Fibroblast of villous mesenchyme (primary cell): Measurements from ENCODE around the gene KIF13A. TPM values are rescaled to one million over a fixed set of nuclear protein-coding genes. Genes with fewer than 3 reads are reported as not detected.

Source experiments
- DNase-seq: peaks from one replicate; pipeline ENCODE4 v3.0.0-alpha.2; 2010; ENCODE audit warnings: low read depth
- H3K4me3 ChIP-seq: 2 replicates; pipeline ENCODE4 v1.5.1; 2011; ENCODE audit warnings: low read depth, mild to moderate bottlenecking, low read length
- total RNA-seq: library from RNA; depleted of rRNA; stranded (reverse); fragments of >200 nt; gene quantifications from 2 replicates; pipeline ENCODE4 v1.2.3, GENCODE V29; 2012
- TF ChIP-seq, protein P1 (sequence below): IDR thresholded peaks from 2 replicates; pipeline ENCODE4 v1.5.1; 2012; ENCODE audit warnings: low read depth, mild to moderate bottlenecking, low read length; ENCODE audit not compliant: insufficient read depth

KIF13A gene
- total RNA-seq, 1 donor = 49.2 TPM

DNA sequence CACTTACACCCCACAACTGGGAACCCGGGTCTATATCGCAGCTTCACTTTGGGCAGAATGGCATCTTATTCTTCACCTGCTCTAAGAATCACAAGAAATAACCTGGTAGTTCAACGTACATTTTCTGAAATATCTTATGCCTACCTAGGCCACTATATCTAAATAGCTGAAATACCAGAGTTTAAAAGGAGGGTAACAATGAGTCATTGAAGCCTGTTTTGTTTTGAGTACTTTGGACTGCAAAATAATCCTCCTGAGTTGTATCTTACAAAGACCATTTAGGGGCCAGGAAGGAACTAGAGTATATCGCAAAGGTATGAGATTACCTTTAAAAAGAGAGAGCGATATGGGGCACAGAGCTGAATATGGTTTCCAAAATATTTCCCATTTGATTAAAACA, 184.0 kb downstream of the KIF13A start:
- no peak for DNase-seq
- TF ChIP-seq, protein P1, sequence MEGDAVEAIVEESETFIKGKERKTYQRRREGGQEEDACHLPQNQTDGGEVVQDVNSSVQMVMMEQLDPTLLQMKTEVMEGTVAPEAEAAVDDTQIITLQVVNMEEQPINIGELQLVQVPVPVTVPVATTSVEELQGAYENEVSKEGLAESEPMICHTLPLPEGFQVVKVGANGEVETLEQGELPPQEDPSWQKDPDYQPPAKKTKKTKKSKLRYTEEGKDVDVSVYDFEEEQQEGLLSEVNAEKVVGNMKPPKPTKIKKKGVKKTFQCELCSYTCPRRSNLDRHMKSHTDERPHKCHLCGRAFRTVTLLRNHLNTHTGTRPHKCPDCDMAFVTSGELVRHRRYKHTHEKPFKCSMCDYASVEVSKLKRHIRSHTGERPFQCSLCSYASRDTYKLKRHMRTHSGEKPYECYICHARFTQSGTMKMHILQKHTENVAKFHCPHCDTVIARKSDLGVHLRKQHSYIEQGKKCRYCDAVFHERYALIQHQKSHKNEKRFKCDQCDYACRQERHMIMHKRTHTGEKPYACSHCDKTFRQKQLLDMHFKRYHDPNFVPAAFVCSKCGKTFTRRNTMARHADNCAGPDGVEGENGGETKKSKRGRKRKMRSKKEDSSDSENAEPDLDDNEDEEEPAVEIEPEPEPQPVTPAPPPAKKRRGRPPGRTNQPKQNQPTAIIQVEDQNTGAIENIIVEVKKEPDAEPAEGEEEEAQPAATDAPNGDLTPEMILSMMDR = no peak
- no peak overlapping the region for H3K4me3 ChIP-seq

DNA sequence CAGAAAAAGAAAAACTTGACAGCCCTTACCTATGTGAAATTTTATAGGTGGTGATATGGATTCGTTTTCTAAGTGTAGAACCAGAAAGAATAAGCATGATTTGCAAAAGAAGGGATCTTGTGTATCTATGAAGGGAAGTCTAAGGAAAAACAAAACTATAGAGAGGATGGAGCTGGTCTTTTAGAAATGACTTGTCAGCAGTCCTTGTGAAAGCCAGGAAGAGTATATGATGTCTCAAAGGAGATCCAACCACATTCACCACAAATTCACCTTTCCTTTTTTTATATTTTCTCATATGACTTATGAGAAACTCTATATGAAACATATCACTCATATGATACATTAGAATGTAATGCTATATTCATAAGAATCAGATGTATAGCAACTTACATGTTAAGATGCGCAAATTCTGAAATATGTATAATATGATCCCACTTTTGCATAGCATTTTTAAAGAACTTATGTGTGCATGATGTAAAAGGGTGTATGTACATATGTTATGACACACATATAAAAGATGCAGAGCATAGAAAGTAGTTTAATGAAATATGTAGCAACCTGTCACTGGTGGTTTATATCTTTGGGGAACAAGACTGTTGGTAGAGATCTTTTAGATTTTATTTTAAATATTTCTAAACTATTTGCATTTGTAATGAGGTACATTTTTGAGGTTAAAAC, 188.8 kb downstream of the KIF13A start:
- TF ChIP-seq, protein P1 = no peak

DNA sequence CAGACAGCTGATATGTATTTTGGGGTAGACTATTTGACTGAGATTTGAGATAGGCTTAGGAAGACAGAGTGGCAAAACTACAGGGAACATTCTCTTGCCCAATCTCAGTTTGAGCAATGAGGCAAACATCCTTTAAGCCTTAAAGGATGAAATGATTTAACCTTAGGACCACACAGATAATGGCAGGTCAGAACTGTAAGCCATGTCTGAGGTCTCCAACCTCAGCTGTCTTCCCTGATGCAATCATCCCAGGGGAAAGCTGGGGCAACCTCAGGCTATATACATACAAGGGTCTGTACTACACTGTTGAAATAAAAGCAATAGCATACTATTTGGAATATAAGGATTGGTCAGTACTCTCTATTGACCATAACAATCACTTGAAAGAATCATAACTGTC, 196.9 kb downstream of the KIF13A start:
- TF ChIP-seq, protein P1 = no peak
- H3K4me3 ChIP-seq = no peak overlapping the region
- DNase-seq = peak; percentile 93

More for the DNA sequence above, 188.8 kb downstream of the KIF13A start:
- no peak for DNase-seq
- no peak overlapping the region for H3K4me3 ChIP-seq

DNA sequence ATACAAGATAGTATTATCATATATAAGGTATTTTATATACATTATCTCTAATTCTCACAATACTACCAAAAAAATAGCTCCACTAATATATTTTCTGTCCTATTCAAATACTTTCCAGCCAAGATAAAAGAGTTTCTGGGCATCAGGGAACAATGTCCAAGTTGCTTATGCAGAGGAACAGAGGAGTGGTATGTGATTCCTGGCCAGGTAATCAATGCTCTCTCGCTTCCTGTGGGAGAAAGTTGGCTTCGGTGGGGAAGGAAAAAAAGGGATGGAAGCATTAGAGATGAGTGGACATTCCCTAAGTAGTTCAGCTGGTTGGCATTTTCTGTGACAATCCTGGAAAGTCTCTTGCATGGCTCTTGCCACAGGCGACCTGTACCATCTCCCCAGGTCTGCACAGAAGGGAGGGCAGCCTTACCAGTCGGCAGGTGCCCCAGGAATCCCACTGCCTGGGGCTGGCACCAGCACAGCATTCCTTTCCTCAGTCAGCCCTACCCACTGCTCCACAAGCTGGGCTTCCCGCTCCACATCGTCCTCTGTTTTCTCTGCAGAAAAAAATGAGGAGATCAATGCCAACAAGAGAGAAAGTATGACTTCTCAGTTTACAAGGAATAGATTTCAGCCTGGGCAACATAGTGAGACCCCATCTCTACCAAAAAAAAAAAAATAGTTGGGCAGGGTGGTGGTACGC, 202.2 kb downstream of the KIF13A start:
- TF ChIP-seq, protein P1 = no peak
- no peak for DNase-seq
- no peak overlapping the region for H3K4me3 ChIP-seq

DNA sequence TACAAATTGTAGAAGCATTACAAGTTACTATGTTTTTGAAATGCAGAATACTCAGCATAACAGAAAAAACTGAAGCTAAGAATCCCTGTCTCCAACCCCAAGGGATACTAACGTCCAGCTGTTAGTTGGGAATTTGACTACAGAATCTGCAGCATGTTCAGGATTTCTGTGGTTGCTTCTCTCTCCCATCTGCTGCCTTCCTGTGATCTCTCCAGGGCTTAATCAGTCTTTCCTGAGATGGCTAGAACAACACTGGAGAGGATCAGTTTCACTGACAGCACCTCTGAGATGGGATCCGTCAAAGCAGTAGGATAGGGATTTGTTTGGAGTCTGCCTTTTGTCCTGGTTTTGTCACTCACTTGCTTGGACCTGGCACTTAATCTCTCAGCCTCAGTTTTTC, 207.4 kb downstream of the KIF13A start:
- no peak for DNase-seq
- TF ChIP-seq, protein P1 = no peak
- H3K4me3 ChIP-seq = no peak overlapping the region

DNA sequence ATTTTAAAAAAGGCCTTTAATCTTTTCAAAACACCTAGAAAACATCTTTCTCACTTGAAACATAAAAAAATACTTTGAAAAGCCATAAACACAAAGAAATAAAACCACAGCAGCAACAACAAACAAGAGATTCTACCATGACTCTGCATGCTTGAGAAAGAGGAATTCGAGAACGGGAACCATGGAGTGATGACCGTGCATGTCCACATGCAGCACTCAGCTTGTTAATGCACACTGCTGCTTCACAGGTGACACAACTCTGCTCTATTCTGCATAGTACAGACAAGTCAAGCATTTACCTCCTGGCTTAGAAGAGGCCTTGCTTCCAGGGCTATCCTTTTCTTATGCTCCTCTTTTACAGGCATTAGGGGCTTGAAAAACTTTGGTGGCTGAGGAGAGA, 215.8 kb downstream of the KIF13A start:
- no peak overlapping the region for H3K4me3 ChIP-seq
- TF ChIP-seq, protein P1 = no peak
- no peak for DNase-seq
